HepG2 (cell line): Measurements from ENCODE around the gene CNNM3. TPM values are rescaled to one million over a fixed set of nuclear protein-coding genes. Genes with fewer than 3 reads are reported as not detected.

ENCODE experiments used
- AGO1 ChIP-seq: fragments of 200-400 bp; formaldehyde crosslinking; IDR thresholded peaks from 2 replicates; pipeline ENCODE4 v1.6.1; 2017; ENCODE audit warnings: mild to moderate bottlenecking, low read depth, low read length, moderate library complexity; ENCODE audit not compliant: poor library complexity, severe bottlenecking
- CERS6 ChIP-seq: sonication (generic); formaldehyde crosslinking; IDR thresholded peaks from 2 replicates; pipeline ENCODE4 v1.5.0; 2020; ENCODE audit warnings: missing genetic modification reagents
- E2F1 ChIP-seq: sonication (generic); formaldehyde crosslinking; IDR thresholded peaks from 2 replicates; pipeline ENCODE4 v1.5.0; 2020; ENCODE audit warnings: missing genetic modification reagents
- EED ChIP-seq: sonication (generic); formaldehyde crosslinking; IDR thresholded peaks from 2 replicates; pipeline ENCODE4 v1.5.0; 2020; ENCODE audit warnings: mild to moderate bottlenecking, missing genetic modification reagents
- LBX2 ChIP-seq: sonication (generic); formaldehyde crosslinking; IDR thresholded peaks from 2 replicates; pipeline ENCODE4 v1.5.0; 2020; ENCODE audit warnings: missing genetic modification reagents, mild to moderate bottlenecking, borderline replicate concordance
- NAIF1 ChIP-seq: sonication (generic); formaldehyde crosslinking; IDR thresholded peaks from 2 replicates; pipeline ENCODE4 v1.5.0; 2020; ENCODE audit warnings: mild to moderate bottlenecking, missing genetic modification reagents, borderline replicate concordance
- SRF ChIP-seq: IDR thresholded peaks from 2 replicates; pipeline ENCODE4 v1.6.1; 2011; ENCODE audit warnings: mild to moderate bottlenecking, low read depth, low read length, moderate library complexity
- ZBED4 ChIP-seq: sonication (generic); formaldehyde crosslinking; IDR thresholded peaks from 2 replicates; pipeline ENCODE4 v1.4.0; 2020; ENCODE audit warnings: missing genetic modification reagents, borderline replicate concordance
- ZBTB7B ChIP-seq: sonication (generic); formaldehyde crosslinking; IDR thresholded peaks from 2 replicates; pipeline ENCODE4 v1.4.0; 2020; ENCODE audit warnings: missing genetic modification reagents
- ZC3H13 ChIP-seq: sonication (generic); formaldehyde crosslinking; IDR thresholded peaks from 2 replicates; pipeline ENCODE4 v1.8.1; 2023; ENCODE audit warnings: mild to moderate bottlenecking, missing genetic modification reagents, moderate library complexity
- ZMYM3 ChIP-seq: sonication (generic); formaldehyde crosslinking; IDR thresholded peaks from 2 replicates; pipeline ENCODE4 v1.5.1; 2020; ENCODE audit warnings: mild to moderate bottlenecking, missing genetic modification reagents
- ZNF142 ChIP-seq: sonication (generic); formaldehyde crosslinking; IDR thresholded peaks from 2 replicates; pipeline ENCODE4 v1.4.0; 2020; ENCODE audit warnings: missing genetic modification reagents
- ZNF569 ChIP-seq: sonication (generic); formaldehyde crosslinking; IDR thresholded peaks from 2 replicates; pipeline ENCODE4 v1.5.0; 2020; ENCODE audit warnings: mild to moderate bottlenecking, missing genetic modification reagents, moderate library complexity, borderline replicate concordance
- ZNF572 ChIP-seq: sonication (generic); formaldehyde crosslinking; IDR thresholded peaks from 2 replicates; pipeline ENCODE4 v1.5.1; 2020; ENCODE audit warnings: mild to moderate bottlenecking, missing genetic modification reagents
- ZNF720 ChIP-seq: sonication (generic); formaldehyde crosslinking; IDR thresholded peaks from 2 replicates; pipeline ENCODE4 v1.4.0; 2020; ENCODE audit warnings: missing genetic modification reagents
- polyA plus RNA-seq, 8 experiments: library from polyadenylated mRNA; depleted of rRNA in 3 of 8; stranded (reverse) in 7 of 8; unstranded in 1 of 8; fragments of >200 nt; fragmentation: Illumina TruSeq in 4 of 8; extraction: Trizol in 4 of 8; gene quantifications; 2 replicates each; pipeline versions ENCODE4 v1.2.1 to v1.2.3, GENCODE V29; 2011 to 2016; ENCODE audit warnings: low read depth in 4 of 8, missing spikeins in 1 of 8, mixed read lengths in 1 of 8; ENCODE audit not compliant: insufficient read depth in 1 of 8
- total RNA-seq, 5 experiments: library from RNA; depleted of rRNA; stranded (reverse); fragments of >200 nt; fragmentation: Illumina TruSeq; extraction: Trizol; gene quantifications; 2 replicates each; pipeline ENCODE4 v1.2.3, GENCODE V29; 2016; ENCODE audit warnings: low read depth in 1 of 5

The CNNM3 gene
- total and polyA plus RNA-seq, 2 of the 13 experiments (the other 11 are each of a cell fraction or from before 2014, with no cell fraction given), result 21.2 to 27.9 TPM

GRCh38 chr2:96868555-96869280, 52.6 kb downstream of the CNNM3 start (continued):
- no peak for TF ChIP-seq ZNF142
- TF ChIP-seq ZBED4, result 0 out of 2 replicates have a peak, but pooled peaks have one; percentile 10
- TF ChIP-seq AGO1, result no peak
- TF ChIP-seq ZNF572 (CRISPR knock-in tag), result no peak
- TF ChIP-seq E2F1 (CRISPR knock-in tag), result no peak; the same call in none of the 2 replicates
- 0 out of 2 replicates have a peak, but pooled peaks have one; percentile 16 for TF ChIP-seq EED (CRISPR knock-in tag)
- no peak; the same call in 1 of the 2 replicates for TF ChIP-seq NAIF1
- no peak for TF ChIP-seq SRF
- no peak for TF ChIP-seq ZMYM3 (CRISPR knock-in tag)
- no peak for TF ChIP-seq ZNF569 (CRISPR knock-in tag)
- TF ChIP-seq CERS6, result no peak
- peak; percentile 20 for TF ChIP-seq LBX2 (CRISPR knock-in tag)
- TF ChIP-seq ZNF720 (CRISPR knock-in tag), result 0 out of 2 replicates have a peak, but pooled peaks have one; percentile 13
- TF ChIP-seq ZBTB7B (CRISPR knock-in tag), result peak; percentile 60; the same call in 1 of the 2 replicates
- peak; percentile 39; the same call in 1 of the 2 replicates for TF ChIP-seq ZC3H13 (CRISPR knock-in tag)
